Measurements from ENCODE around the gene UGT1A6. TPM values are rescaled to one million over a fixed set of nuclear protein-coding genes. Genes with fewer than 3 reads are reported as not detected.
"Not testable (repeated sequence)": the region's sequence is repeated elsewhere in the genome, so short reads cannot be mapped to it uniquely, and the experiment has no call there.

UGT1A6 gene
- total RNA-seq = 0.32 TPM
- long read RNA-seq = 0 reads

DNA sequence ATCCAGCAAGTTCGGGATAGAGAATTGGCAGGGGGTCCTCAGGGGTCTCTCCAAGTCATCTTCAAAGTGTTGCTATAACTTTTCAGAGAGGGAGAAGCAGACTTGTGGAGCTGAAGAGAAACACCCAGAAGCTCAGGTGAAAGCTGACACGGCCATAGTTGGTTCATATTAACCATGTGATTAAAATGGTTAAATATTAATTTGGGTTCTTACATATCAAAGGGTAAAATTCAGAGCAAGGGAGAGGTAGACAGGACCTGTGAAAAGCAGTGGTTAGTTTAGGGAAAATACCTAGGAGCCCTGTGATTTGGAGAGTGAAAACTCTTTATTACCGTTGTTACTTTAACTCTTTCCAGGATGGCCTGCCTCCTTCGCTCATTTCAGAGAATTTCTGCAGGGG lies at the start of gene UGT1A6:
Gene UGT1A6 (plus strand): TSS at position 243 of the 400 bp plus-strand sequence. CDS start 115 bp downstream, at position 358.
- ATAC-seq (ENCODE audit: poor library complexity) (no peak), DNase-seq (no peak)
- intact Hi-C loops (cut with DNase I) = no loop called here

GRCh38 chr2:233643128-233643527 lies 49.6 kb upstream of the UGT1A6 start:
- DNase-seq (no peak), ATAC-seq (ENCODE audit: poor library complexity) (no peak)
- intact Hi-C loops (cut with DNase I) = no loop called here

DNA sequence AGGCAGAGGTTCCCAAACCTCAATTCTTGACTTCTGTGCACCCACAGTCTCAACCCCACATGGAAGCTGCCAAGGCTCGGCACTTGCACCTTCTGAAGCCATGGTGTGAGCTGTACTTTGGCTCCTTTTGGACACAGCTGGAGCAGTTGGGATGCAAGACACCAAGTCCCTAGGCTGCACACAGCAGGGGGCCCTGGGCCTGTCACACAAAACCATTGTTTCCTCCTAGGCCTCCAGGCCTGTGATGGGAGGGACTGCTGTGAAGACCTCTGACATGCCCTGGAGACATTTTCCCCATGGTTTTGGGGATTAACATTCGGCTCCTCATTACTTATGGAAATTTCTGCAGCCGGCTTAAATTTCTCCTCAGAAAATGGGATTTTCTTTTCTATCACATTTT lies 46.7 kb upstream of the UGT1A6 start:
- DNase-seq; intact Hi-C loops (cut with DNase I); ATAC-seq (ENCODE audit: poor library complexity): not testable (repeated sequence)

- DNase-seq (no peak), ATAC-seq (ENCODE audit: poor library complexity) (no peak)
- intact Hi-C loops (cut with DNase I) = no loop called here
Measured at GRCh38 chr2:233650981-233651380, 41.7 kb upstream of the UGT1A6 start.

- intact Hi-C loops (cut with DNase I) = no loop called here
- no peak for DNase-seq
- ATAC-seq (ENCODE audit: poor library complexity) = no peak
Measured at GRCh38 chr2:233651430-233651829, 41.3 kb upstream of the UGT1A6 start.

DNA sequence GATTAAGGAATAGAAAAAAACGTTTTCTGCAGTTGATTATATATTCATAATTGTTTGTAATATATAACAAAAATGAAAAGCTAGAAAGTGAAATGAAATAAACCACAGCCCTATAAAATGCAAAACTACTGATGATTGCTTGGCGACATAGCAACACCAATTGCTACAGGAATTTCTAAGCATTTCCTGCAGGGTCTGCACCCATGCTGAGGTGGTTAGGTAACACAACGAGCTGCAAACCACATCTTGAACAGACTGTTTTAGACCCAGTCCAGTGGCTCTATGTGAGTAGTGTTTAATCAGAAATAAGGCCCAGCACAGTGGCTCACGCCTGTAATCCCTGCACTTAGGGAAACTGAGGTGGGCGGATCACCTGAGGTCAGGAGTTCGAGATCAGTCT lies 38.2 kb upstream of the UGT1A6 start:
- intact Hi-C loops (cut with DNase I) = no loop called here
- DNase-seq (no peak), ATAC-seq (ENCODE audit: poor library complexity) (no peak)

- intact Hi-C loops (cut with DNase I) = no loop called here
Measured at GRCh38 chr2:233655043-233655442, 37.6 kb upstream of the UGT1A6 start.

DNA sequence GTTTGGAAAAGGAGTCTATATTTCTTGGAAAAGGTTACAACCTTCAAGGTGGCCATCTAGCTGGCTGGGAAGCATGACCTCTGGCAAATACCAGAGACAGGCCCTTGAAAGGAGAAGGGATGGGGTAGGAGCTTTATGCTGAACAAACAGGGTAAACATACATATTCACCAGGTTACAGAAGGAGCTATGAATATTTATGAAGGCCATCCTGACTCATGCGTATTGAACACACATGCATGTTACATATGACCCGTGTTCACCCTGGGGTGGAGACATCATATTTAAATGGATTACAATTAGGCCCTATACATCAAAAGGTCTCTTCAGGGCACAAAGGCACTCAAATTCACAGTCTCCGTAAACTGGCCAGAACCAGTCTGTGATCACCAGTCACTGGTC lies 36.7 kb upstream of the UGT1A6 start:
- ATAC-seq (ENCODE audit: poor library complexity); intact Hi-C loops (cut with DNase I): not testable (repeated sequence)

More at GRCh38 chr2:233655043-233655442, 37.6 kb upstream of the UGT1A6 start:
- DNase-seq (no peak), ATAC-seq (ENCODE audit: poor library complexity) (no peak)

DNA sequence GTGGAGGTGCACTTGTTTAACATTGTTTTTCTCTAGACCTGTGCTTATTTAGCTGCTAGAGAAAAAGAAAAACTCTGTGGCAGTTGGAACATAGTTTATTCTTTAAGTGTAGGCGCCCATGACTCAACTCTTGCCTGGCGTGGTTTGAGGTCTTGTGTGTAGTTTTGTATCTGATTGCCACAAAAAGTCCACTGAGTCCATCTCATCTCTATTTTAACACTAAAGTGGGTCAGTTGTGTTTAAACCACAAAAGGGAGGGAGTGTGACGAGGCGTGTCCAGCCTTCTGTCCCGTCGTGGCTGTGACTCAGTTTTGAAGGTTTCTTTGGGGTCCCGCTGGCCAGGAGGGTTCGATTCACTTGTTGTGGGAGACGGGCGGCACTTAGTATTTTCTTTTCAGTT lies 36.2 kb upstream of the UGT1A6 start:
- DNase-seq (no peak), ATAC-seq (ENCODE audit: poor library complexity) (no peak)
- intact Hi-C loops (cut with DNase I) = no loop called here

More for the DNA sequence above, 36.7 kb upstream of the UGT1A6 start:
- not testable (repeated sequence) for DNase-seq

DNA sequence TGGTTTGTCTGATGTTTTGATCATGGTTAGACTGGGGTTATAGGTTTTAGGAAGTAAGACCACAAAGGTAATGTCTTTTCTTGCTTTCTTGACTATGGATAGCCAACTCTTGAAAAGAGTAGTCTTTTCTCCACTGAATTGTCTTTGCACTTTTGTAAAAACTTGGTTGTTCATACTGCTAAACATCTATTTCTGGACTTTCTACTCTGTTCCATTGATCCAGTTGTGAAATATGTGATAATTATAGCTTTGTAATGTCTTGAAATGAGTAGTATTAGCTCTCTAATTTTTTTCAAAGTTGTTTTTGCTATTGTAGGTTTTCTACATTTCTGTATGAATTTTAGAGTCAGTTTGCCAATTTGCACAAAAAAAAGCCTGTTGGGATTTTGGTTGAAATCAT lies 34.1 kb upstream of the UGT1A6 start:
- intact Hi-C loops (cut with DNase I) = no loop called here
- DNase-seq (no peak), ATAC-seq (ENCODE audit: poor library complexity) (no peak)

DNA sequence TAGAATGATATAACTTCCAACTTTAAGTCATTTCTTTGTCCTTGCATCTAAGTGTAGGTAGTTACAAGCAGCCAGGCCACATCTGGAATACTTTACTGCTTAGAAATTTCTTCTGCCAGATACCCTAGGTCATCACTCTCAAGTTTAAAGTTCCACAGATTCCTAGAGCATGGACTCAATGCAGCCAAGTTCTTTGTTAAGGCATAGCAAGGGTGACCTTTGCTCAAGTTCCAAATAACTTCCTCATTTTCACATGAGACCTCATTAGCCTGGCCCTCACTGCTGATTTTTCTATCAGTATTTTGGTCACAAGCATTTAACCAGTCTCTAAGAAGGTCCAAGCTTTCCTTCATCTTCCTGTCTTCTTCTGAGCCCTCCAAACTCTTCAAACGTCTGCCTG lies 28.8 kb upstream of the UGT1A6 start:
- no peak for ATAC-seq (ENCODE audit: poor library complexity)

GRCh38 chr2:233668605-233669260 lies 24.0 kb upstream of the UGT1A6 start:
- DNase-seq = no peak
- no peak for ATAC-seq (ENCODE audit: poor library complexity)
- intact Hi-C loops (cut with DNase I) = no loop called here

More for the DNA sequence above, 28.8 kb upstream of the UGT1A6 start:
- DNase-seq = no peak
- intact Hi-C loops (cut with DNase I) = no loop called here

DNA sequence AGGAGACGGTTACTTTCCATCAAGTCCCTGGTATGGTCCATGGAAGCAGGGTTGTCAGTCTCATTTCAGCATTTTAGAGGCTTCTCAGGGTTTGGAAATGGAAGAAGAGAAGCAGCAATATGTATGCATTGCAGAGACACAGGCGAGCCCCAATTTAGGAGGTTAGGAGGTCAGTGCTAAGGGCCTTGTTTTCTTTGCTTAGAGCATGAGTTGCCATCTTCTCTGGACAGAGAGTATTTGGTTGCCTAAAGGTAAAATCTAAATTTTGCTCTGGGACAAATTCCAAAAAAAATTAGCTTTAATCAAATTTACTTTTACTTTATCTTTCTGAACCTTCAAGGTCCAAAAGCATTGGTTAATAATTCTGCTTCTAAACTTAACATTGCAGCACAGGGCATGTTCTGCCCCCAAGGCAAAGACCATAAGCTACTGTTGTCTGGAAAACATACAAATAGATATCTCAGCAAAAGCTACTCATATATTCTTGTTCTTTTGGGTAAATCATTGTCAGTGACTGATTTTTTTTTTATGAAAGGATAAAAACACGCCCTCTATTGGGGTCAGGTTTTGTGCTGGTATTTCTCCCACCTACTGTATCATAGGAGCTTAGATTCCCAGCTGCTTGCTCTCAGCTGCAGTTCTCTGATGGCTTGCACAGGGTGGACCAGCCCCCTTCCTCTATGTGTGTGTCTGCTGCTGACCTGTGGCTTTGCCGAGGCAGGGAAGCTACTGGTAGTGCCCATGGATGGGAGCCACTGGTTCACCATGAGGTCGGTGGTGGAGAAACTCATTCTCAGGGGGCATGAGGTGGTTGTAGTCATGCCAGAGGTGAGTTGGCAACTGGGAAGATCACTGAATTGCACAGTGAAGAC lies 21.2 kb upstream of the UGT1A6 start, which contains the start of gene UGT1A9:
Gene UGT1A9 (plus strand): TSS at position 609 of the 872 bp plus-strand sequence. CDS start 37 bp downstream, at position 646.
- intact Hi-C loops (cut with DNase I) = no loop called here
- ATAC-seq (ENCODE audit: poor library complexity) = no peak
- no peak for DNase-seq

DNA sequence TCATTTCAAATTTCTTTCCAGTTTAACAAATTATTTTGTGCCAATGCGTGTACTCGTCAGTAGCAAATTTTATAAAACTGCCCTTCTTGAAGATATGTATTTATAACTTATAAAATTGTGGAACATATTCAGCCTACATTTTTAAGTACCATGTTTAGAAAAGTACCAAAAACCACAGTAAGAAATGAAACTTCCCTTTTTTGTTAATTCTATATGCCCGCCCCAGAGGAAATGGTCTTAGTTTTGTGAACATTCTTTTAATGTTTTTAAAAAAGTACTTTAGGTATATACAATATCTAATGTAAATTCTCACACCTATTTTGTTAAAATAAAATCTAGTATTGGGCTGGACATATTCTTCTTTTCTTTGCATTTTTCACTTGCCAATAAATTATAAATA lies 19.8 kb upstream of the UGT1A6 start:
- intact Hi-C loops (cut with DNase I) = no loop called here
- DNase-seq (no peak), ATAC-seq (ENCODE audit: poor library complexity) (no peak)

- intact Hi-C loops (cut with DNase I) = no loop called here
- no peak for ATAC-seq (ENCODE audit: poor library complexity)
- DNase-seq = no peak
Measured at GRCh38 chr2:233673896-233674295, 18.8 kb upstream of the UGT1A6 start.

GRCh38 chr2:233674314-233674713 lies 18.4 kb upstream of the UGT1A6 start:
- intact Hi-C loops (cut with DNase I) = no loop called here
- DNase-seq (no peak), ATAC-seq (ENCODE audit: poor library complexity) (no peak)

- intact Hi-C loops (cut with DNase I) = no loop called here
- ATAC-seq (ENCODE audit: poor library complexity) (no peak), DNase-seq (no peak)
Measured at GRCh38 chr2:233674995-233675394, 17.7 kb upstream of the UGT1A6 start.

GRCh38 chr2:233676046-233676445 lies 16.6 kb upstream of the UGT1A6 start:
- DNase-seq = no peak
- no peak for ATAC-seq (ENCODE audit: poor library complexity)
- intact Hi-C loops (cut with DNase I) = no loop called here

DNA sequence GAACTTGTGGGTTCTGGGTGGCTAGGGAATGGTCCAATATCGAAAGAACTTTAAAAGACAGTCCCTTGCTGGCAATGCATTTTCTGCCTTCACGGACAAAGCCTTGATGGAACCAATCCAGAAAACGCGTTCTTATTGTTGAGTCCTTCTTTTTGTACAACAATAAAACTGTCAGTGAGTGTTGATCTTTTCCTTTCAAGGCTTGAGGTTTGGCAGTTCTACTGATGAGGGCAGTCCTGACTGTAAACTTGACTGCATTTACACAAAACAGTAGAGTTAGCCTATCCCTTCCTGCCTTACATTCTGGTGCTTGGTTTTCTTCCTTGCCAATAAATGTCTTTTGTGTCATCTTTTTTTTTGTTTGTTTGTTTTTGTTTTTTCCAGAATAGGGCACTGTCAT lies 13.5 kb upstream of the UGT1A6 start:
- DNase-seq = no peak
- intact Hi-C loops (cut with DNase I) = no loop called here
- no peak for ATAC-seq (ENCODE audit: poor library complexity)
